GM12874 (cell line): ENCODE results near the gene CD79A.

Source experiments
- TF ChIP-seq, protein P1 (sequence below): IDR thresholded peaks from 2 replicates; pipeline ENCODE4 v1.5.1; 2011; ENCODE audit warnings: low read depth, mild to moderate bottlenecking, control low read depth, low read length, moderate library complexity; ENCODE audit not compliant: insufficient read depth

CD79A gene

GRCh38 chr19:41926763-41927496 lies 49.9 kb downstream of the CD79A start:
- TF ChIP-seq, protein P1, sequence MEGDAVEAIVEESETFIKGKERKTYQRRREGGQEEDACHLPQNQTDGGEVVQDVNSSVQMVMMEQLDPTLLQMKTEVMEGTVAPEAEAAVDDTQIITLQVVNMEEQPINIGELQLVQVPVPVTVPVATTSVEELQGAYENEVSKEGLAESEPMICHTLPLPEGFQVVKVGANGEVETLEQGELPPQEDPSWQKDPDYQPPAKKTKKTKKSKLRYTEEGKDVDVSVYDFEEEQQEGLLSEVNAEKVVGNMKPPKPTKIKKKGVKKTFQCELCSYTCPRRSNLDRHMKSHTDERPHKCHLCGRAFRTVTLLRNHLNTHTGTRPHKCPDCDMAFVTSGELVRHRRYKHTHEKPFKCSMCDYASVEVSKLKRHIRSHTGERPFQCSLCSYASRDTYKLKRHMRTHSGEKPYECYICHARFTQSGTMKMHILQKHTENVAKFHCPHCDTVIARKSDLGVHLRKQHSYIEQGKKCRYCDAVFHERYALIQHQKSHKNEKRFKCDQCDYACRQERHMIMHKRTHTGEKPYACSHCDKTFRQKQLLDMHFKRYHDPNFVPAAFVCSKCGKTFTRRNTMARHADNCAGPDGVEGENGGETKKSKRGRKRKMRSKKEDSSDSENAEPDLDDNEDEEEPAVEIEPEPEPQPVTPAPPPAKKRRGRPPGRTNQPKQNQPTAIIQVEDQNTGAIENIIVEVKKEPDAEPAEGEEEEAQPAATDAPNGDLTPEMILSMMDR, result no peak

DNA sequence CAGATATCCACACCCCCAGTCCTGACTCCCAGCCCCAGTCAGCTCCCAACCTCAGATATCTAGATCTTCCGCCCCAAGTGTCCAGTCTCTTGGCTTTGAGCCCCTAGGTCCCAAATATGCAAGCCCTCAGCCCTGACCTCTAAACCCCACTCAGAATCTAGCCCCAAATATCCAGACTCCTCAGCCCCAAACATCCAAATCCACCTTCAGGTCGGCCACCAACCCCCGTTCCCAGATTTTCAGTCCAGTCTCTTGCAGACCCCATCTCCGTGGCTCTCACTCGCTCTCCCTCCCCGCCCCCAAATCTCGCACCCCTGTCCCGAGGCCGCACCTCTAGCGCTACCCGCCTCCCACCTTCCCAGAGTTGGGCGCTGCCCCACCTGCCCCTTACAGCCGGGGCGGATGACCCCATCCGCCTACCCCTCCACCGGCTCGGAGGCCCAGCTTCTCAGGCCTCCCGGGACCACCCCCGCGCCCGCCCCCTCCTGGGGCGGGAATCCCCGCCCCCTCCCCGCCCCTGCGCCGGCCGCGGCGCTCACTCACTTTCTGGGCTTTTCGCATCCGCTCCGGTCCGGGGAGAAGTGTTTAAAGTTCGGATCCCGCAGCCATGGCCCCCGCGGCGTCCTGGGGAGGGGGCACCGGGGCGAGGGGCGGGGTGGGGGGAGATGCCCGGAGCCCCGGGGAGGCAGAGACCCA lies 50.6 kb downstream of the CD79A start:
- TF ChIP-seq, protein P1, result no peak

DNA sequence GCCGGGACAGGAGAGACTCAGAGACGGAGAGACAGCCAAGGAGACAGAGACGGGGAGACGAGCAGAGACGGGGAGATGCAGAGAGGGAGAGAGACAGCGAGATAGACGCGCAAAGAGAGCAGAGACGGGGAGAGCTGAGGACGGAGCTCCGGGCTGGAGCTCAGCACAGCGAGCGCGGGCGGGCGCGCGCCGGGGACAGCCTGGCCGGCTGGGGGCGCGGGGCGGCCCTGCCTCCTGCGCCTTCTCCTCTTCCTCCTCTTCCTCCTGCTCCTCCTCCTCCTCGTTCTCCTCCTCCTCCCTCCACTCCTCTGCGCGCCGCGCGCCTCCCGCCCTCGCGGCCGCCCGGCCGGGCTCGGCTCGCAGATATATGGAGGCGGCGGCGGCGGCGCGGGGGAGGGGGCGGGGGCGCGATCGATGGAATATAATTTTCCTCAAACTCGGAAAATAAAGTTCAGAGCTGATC lies 51.2 kb downstream of the CD79A start, which contains the start of gene ERFL:
TSS of gene ERFL (minus strand) at position 229 of the 463 bp plus-strand sequence. CDS start 15,530 bp downstream, outside the sequence.
- TF ChIP-seq, protein P1, result 0 out of 2 replicates have a peak, but pooled peaks have one; percentile 2

DNA sequence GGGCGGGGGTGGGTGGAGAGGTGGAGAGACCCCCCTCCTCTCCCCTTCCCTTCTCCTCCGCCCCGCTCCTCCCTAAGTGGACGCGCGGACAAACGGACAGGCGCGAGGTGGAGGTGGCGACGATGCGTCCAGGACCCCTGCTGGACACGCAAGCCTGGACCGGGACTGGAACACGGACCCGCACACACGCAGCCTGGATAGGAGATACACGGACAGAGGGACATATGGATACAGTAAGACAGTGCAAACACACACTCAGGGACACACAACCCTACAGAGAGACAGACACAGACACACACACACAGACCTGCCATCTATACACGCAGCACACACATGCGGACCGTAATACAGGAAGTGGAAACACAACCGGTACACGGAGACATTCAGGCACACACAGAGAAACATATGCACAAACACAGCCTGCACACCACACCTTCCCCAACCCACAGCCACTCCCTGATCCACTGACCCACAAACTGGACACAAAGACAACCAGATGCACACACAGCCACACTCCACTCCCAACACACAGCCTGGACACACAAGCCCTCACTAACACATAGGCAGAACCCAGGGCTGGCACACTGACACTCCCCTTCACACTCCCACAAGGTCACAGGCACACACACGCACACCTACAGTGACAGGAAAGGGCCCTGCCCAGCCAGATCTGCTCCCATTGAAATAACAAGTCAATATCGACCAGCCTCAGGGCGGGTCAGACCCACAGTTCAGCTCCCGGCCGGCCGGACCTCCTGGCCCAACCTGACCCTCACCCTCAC lies 51.9 kb downstream of the CD79A start:
- TF ChIP-seq, protein P1, result no peak

- TF ChIP-seq, protein P1, result no peak
These were observed 52.5 kb downstream of the CD79A start for GRCh38 chr19:41929536-41930071.

- TF ChIP-seq, protein P1, result no peak
These were observed 53.2 kb downstream of the CD79A start for GRCh38 chr19:41930322-41930722.
